HL-60 (cell line): ENCODE results near the gene KEL.

Experiments
- CTCF ChIP-seq: IDR thresholded peaks from one replicate; pipeline ENCODE4 v1.5.1; 2011; ENCODE audit warnings: low read length, control low read depth, inconsistent platforms; ENCODE audit not compliant: insufficient read depth
- REST ChIP-seq: IDR thresholded peaks from 2 replicates; pipeline ENCODE4 v1.6.1; 2012; ENCODE audit warnings: low read depth; ENCODE audit not compliant: insufficient replicate concordance

- TF ChIP-seq CTCF (no peak), REST (no peak)
Observed at GRCh38 chr7:142950235-142950634, 11.9 kb downstream of the KEL start.
